ENCODE results near the gene FOXA3.

DNA sequence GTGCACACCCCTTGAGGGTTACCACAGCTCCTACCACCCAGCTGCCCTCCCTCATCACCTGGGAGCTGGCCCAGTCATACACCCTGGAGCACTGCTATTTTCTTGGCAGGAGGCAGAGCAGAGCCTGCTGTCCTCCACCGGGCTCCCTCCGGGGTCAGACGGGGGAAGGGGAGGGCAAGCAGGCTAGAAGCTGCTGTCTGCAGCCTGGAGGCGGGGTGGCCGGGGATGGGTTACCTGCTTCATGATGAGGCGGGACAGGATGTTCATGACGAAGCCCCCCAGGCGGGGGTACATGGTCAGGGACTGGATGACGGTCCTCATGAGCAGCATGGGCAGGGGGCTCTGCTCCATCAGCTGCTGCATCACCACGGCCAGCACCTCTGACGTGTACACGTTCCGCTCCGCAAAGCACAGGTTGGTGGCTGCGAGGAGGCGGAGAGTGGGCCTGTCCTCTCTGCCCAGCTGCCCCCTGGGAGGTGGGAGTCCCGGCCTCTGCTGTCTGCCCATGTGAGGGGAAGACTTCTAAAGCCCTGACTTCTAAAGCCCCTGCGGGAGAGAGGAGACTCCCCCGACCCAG lies 46.3 kb upstream of the FOXA3 start:
- TF ChIP-seq, protein P1, sequence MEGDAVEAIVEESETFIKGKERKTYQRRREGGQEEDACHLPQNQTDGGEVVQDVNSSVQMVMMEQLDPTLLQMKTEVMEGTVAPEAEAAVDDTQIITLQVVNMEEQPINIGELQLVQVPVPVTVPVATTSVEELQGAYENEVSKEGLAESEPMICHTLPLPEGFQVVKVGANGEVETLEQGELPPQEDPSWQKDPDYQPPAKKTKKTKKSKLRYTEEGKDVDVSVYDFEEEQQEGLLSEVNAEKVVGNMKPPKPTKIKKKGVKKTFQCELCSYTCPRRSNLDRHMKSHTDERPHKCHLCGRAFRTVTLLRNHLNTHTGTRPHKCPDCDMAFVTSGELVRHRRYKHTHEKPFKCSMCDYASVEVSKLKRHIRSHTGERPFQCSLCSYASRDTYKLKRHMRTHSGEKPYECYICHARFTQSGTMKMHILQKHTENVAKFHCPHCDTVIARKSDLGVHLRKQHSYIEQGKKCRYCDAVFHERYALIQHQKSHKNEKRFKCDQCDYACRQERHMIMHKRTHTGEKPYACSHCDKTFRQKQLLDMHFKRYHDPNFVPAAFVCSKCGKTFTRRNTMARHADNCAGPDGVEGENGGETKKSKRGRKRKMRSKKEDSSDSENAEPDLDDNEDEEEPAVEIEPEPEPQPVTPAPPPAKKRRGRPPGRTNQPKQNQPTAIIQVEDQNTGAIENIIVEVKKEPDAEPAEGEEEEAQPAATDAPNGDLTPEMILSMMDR (IDR thresholded peaks at IDR 0.05; ENCODE audit: extremely low read depth in 1 of 2, insufficient read depth in 1 of 2, low read depth in 1 of 2, low read length in 2 of 2), result no peak
- TF ChIP-seq EZH2 (IDR thresholded peaks at IDR 0.05; ENCODE audit: borderline replicate concordance, low read depth, low read length, severe bottlenecking) (no peak), POLR2AphosphoS5 (IDR thresholded peaks at IDR 0.05; ENCODE audit: insufficient read depth, low read depth, low read length) (no peak)
